Nephron progenitor cell (in vitro differentiated cells): ENCODE measurements around the gene PSMA7.

ENCODE experiments used
- DNase-seq: peaks from one replicate; pipeline ENCODE4 v3.0.0; 2021
- H3K27ac Mint-ChIP-seq: 2 replicates; pipeline ENCODE4 v1.8.0; 2021; ENCODE audit warnings: mild to moderate bottlenecking, moderate library complexity, mixed read lengths
- H3K27me3 Mint-ChIP-seq: 2 replicates; pipeline ENCODE4 v1.8.0; 2021; ENCODE audit warnings: mild to moderate bottlenecking, low read depth, mixed read lengths; ENCODE audit not compliant: poor library complexity
- H3K36me3 Mint-ChIP-seq: 2 replicates; pipeline ENCODE4 v1.8.0; 2021; ENCODE audit warnings: low read depth, mixed read lengths
- H3K4me1 Mint-ChIP-seq: 2 replicates; pipeline ENCODE4 v1.8.0; 2021; ENCODE audit warnings: mixed read lengths
- H3K4me3 Mint-ChIP-seq: 2 replicates; pipeline ENCODE4 v1.8.0; 2021; ENCODE audit warnings: mild to moderate bottlenecking, moderate library complexity, mixed read lengths
- H3K9me3 Mint-ChIP-seq: 2 replicates; pipeline ENCODE4 v1.8.0; 2021; ENCODE audit warnings: mild to moderate bottlenecking, moderate library complexity, mixed read lengths
- CTCF ChIP-seq: fragments of 200-600 bp; sonication (generic); IDR thresholded peaks from 2 replicates; pipeline ENCODE4 v1.5.0; 2021; ENCODE audit warnings: antibody characterized with exemption

Gene PSMA7

GRCh38 chr20:62174021-62174804 is 31.0 kb upstream of the PSMA7 start:
- H3K27ac Mint-ChIP-seq = no peak overlapping the region
- TF ChIP-seq CTCF = no peak
- no peak overlapping the region for H3K4me3 Mint-ChIP-seq
- DNase-seq = no peak
- H3K4me1 Mint-ChIP-seq = no peaks in the 10 kb centered on the region
- H3K36me3 Mint-ChIP-seq = peaks cover 35% of the 10 kb centered on the region
- H3K9me3 Mint-ChIP-seq = no peaks in the 10 kb centered on the region
- peaks cover 9% of the 10 kb centered on the region for H3K27me3 Mint-ChIP-seq

GRCh38 chr20:62172666-62173065 is 29.5 kb upstream of the PSMA7 start:
- Mint-ChIP-seq H3K27me3 (peaks cover 9% of the 10 kb centered on the region), H3K4me3 (no peak overlapping the region), H3K4me1 (no peaks in the 10 kb centered on the region), H3K36me3 (peaks cover 46% of the 10 kb centered on the region), H3K9me3 (no peaks in the 10 kb centered on the region), H3K27ac (no peak overlapping the region)
- no peak for DNase-seq
- no peak for TF ChIP-seq CTCF

GRCh38 chr20:62171245-62171644 is 28.1 kb upstream of the PSMA7 start:
- H3K27me3 Mint-ChIP-seq = peaks cover 3% of the 10 kb centered on the region
- H3K4me3 Mint-ChIP-seq = no peak overlapping the region
- no peaks in the 10 kb centered on the region for H3K9me3 Mint-ChIP-seq
- H3K4me1 Mint-ChIP-seq = no peaks in the 10 kb centered on the region
- peaks cover 39% of the 10 kb centered on the region for H3K36me3 Mint-ChIP-seq
- TF ChIP-seq CTCF = no peak
- H3K27ac Mint-ChIP-seq = peak overlapping the region; percentile 62
- DNase-seq = no peak

GRCh38 chr20:62170536-62170935 is 27.3 kb upstream of the PSMA7 start:
- Mint-ChIP-seq H3K36me3 (peaks cover 43% of the 10 kb centered on the region), H3K4me3 (no peak overlapping the region), H3K9me3 (no peaks in the 10 kb centered on the region), H3K27me3 (peaks cover 3% of the 10 kb centered on the region), H3K4me1 (no peaks in the 10 kb centered on the region), H3K27ac (no peak overlapping the region)
- no peak for TF ChIP-seq CTCF
- DNase-seq = no peak

- no peak overlapping the region for H3K4me3 Mint-ChIP-seq
- DNase-seq = no peak
- TF ChIP-seq CTCF = no peak
- H3K9me3 Mint-ChIP-seq = no peaks in the 10 kb centered on the region
- H3K36me3 Mint-ChIP-seq = peaks cover 39% of the 10 kb centered on the region
- no peaks in the 10 kb centered on the region for H3K4me1 Mint-ChIP-seq
- H3K27ac Mint-ChIP-seq = no peak overlapping the region
- no peaks in the 10 kb centered on the region for H3K27me3 Mint-ChIP-seq
These were observed 25.8 kb upstream of the PSMA7 start for GRCh38 chr20:62168890-62169435.

GRCh38 chr20:62168061-62168460 is 24.9 kb upstream of the PSMA7 start:
- H3K4me1 Mint-ChIP-seq = no peaks in the 10 kb centered on the region
- TF ChIP-seq CTCF = no peak
- H3K27ac Mint-ChIP-seq = no peak overlapping the region
- no peaks in the 10 kb centered on the region for H3K27me3 Mint-ChIP-seq
- H3K4me3 Mint-ChIP-seq = no peak overlapping the region
- DNase-seq = no peak
- no peaks in the 10 kb centered on the region for H3K9me3 Mint-ChIP-seq
- peaks cover 38% of the 10 kb centered on the region for H3K36me3 Mint-ChIP-seq
